HEK293T (cell line): Measurements from ENCODE around the gene RAD51.
"Not testable (repeated sequence)": the region's sequence is repeated elsewhere in the genome, so short reads cannot be mapped to it uniquely, and the experiment has no call there.

Source experiments
- CTCF ChIA-PET: fragments of 350-600 bp; formaldehyde crosslinking; extraction: SDS; loops from one replicate; lab custom pipeline; 2021; ENCODE audit warnings: antibody characterized with exemption, inconsistent platforms; lab: Yijun Ruan, JAX
- POLR2A ChIA-PET: fragments of 350-600 bp; formaldehyde crosslinking; extraction: SDS; loops from one replicate; lab custom pipeline; 2020; ENCODE audit warnings: antibody characterized with exemption, inconsistent platforms; lab: Yijun Ruan, JAX
- DNase-seq: peaks from one replicate; pipeline ENCODE4 v3.0.0; 2012; ENCODE audit warnings: mixed read lengths; ENCODE audit errors: extremely low spot score
- ARNT ChIP-seq: fragments of 450-650 bp; IDR thresholded peaks from 2 replicates; pipeline ENCODE4 v1.6.1; 2017; ENCODE audit warnings: mild to moderate bottlenecking
- BHLHE40 ChIP-seq: fragments of 450-650 bp; IDR thresholded peaks from 2 replicates; pipeline ENCODE4 v1.6.1; 2016; ENCODE audit warnings: mild to moderate bottlenecking, moderate library complexity, borderline replicate concordance
- CTBP1 ChIP-seq: fragments of 450-650 bp; IDR thresholded peaks from 2 replicates; pipeline ENCODE4 v1.6.1; 2016; ENCODE audit warnings: borderline replicate concordance
- ELF4 ChIP-seq: fragments of 450-650 bp; IDR thresholded peaks from 2 replicates; pipeline ENCODE4 v1.6.1; 2017; ENCODE audit warnings: antibody characterized with exemption
- FOXA1 ChIP-seq: fragments of 450-650 bp; IDR thresholded peaks from 2 replicates; pipeline ENCODE4 v1.6.1; 2016; ENCODE audit warnings: mild to moderate bottlenecking
- FOXK2 ChIP-seq: fragments of 450-650 bp; IDR thresholded peaks from 2 replicates; pipeline ENCODE4 v1.6.1; 2016; ENCODE audit warnings: mild to moderate bottlenecking
- FOXM1 ChIP-seq: fragments of 450-650 bp; IDR thresholded peaks from 2 replicates; pipeline ENCODE4 v1.6.1; 2017; ENCODE audit warnings: mild to moderate bottlenecking, borderline replicate concordance
- HDGF ChIP-seq: fragments of 450-650 bp; IDR thresholded peaks from 2 replicates; pipeline ENCODE4 v1.6.1; 2017; ENCODE audit warnings: antibody characterized with exemption, borderline replicate concordance
- L3MBTL2 ChIP-seq: fragments of 450-650 bp; conservative IDR thresholded peaks from 2 replicates; pipeline ENCODE4 v1.6.1; 2016; ENCODE audit warnings: mild to moderate bottlenecking
- LEF1 ChIP-seq: fragments of 450-650 bp; IDR thresholded peaks from 2 replicates; pipeline ENCODE4 v1.6.1; 2017; ENCODE audit warnings: mild to moderate bottlenecking, borderline replicate concordance
- NFRKB ChIP-seq: fragments of 450-650 bp; IDR thresholded peaks from 2 replicates; pipeline ENCODE4 v1.6.1; 2016; ENCODE audit warnings: mild to moderate bottlenecking, moderate library complexity
- PKNOX1 ChIP-seq: fragments of 450-650 bp; IDR thresholded peaks from 2 replicates; pipeline ENCODE4 v1.6.1; 2016
- SP1 ChIP-seq: fragments of 450-650 bp; IDR thresholded peaks from 2 replicates; pipeline ENCODE4 v1.6.1; 2017
- SUZ12 ChIP-seq: fragments of 450-650 bp; IDR thresholded peaks from 2 replicates; pipeline ENCODE4 v1.6.1; 2016; ENCODE audit warnings: mild to moderate bottlenecking
- TARDBP ChIP-seq: fragments of 450-650 bp; IDR thresholded peaks from 2 replicates; pipeline ENCODE4 v1.6.1; 2016
- ZNF384 ChIP-seq: fragments of 450-650 bp; IDR thresholded peaks from 2 replicates; pipeline ENCODE4 v1.6.1; 2016

Gene RAD51

GRCh38 chr15:40680151-40680550, 14.8 kb upstream of the RAD51 start:
- no peak for DNase-seq
- ChIA-PET POLR2A (interaction anchor here (1.0 kb wide), 1 partner anchor 15 kb away, joined by 6 read pairs; the partner anchor contains the start of gene RAD51), CTCF (no interaction called here)
- TF ChIP-seq NFRKB (no peak), LEF1 (no peak), HDGF (no peak), BHLHE40 (no peak), SUZ12 (no peak), ELF4 (no peak), PKNOX1 (no peak), FOXA1 (no peak), FOXM1 (no peak), ZNF384 (no peak), L3MBTL2 (no peak), TARDBP (no peak)

- POLR2A ChIA-PET, CTCF ChIA-PET, DNase-seq: not testable (repeated sequence)
Observed at GRCh38 chr15:40680959-40681358, 14.0 kb upstream of the RAD51 start.

DNA sequence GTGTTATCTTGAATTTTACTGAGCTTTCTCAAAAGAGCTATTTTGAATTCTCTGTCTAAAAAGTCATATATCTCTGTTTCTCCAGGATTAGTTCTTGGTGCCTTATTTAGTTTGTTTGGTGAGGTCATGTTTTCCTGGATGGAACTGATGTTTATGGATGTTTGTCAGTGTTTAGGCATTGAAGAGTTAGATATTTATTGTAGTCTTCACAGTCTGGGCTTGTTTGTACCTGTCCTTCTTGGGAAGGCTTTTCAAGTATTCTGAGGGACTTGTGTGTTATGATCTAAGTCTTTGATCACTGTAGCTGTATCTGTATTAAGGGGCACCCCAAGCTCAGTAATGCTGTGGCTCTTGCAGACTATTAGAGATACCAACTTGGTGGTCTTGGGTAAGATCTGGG, 10.6 kb upstream of the RAD51 start:
- no peak for TF ChIP-seq LEF1
- TF ChIP-seq L3MBTL2: no peak
- no peak for TF ChIP-seq FOXK2
- no peak for TF ChIP-seq SUZ12
- TF ChIP-seq CTBP1: no peak
- TF ChIP-seq NFRKB: no peak
- no peak for TF ChIP-seq PKNOX1
- POLR2A ChIA-PET: interaction anchor here (1.0 kb wide), 1 partner anchor 10 kb away, joined by 6 read pairs; the partner anchor contains the start of gene RAD51
- CTCF ChIA-PET: interaction anchor here (0.6 to 1.0 kb wide), 4 partner anchors 10 to 1082 kb away, joined by 3 to 8 read pairs (median 4); no protein-coding TSS in a partner anchor
- no peak for DNase-seq

DNA sequence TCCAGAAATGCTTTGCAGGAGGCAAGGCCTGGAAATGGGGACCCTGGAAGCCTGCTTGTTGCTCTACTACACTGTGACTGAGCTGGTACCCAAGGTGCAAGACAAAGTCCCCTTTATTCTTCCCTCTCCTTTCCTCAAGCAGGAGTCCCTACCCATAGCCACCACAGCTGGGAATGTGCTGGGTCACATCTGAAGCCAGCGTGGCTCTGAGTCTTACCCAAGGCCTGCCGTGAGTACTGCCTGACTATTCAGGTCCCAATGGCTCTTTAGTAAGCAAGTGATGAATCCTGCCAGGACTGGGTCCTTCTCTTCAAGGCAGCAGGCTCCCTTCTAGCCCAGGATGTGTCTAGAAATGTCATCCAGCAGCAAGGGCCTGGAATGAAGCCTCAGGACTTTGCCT, 9.6 kb upstream of the RAD51 start:
- TF ChIP-seq FOXA1 (no peak), TARDBP (no peak), CTBP1 (no peak), ARNT (no peak), L3MBTL2 (no peak), ZNF384 (no peak), ELF4 (no peak), BHLHE40 (no peak), SUZ12 (no peak), PKNOX1 (no peak), HDGF (no peak), NFRKB (no peak), LEF1 (no peak), FOXM1 (no peak), FOXK2 (no peak), SP1 (no peak)
- ChIA-PET POLR2A (interaction anchor here (1.9 kb wide), 1 partner anchor 9 kb away, joined by 9 read pairs; the partner anchor contains the start of gene RAD51), CTCF (interaction anchor here (1.0 kb wide), 1 partner anchor 97 kb away, joined by 4 read pairs; no protein-coding TSS in a partner anchor)
- DNase-seq: no peak

- DNase-seq: no peak
- TF ChIP-seq FOXK2 (no peak), TARDBP (no peak), BHLHE40 (no peak), FOXA1 (no peak), NFRKB (no peak), CTBP1 (no peak), FOXM1 (no peak), ZNF384 (no peak), ARNT (no peak), PKNOX1 (no peak), L3MBTL2 (no peak), LEF1 (no peak), SUZ12 (no peak), HDGF (no peak), ELF4 (no peak), SP1 (no peak)
- POLR2A ChIA-PET: no interaction called here
- CTCF ChIA-PET: no interaction called here
Observed at GRCh38 chr15:40688932-40689799, 5.8 kb upstream of the RAD51 start.
